HG02852 (cell line): Measurements from ENCODE around the gene GCNT3.

Experiments used
- ATAC-seq: cut with Tn5 transposase; IDR thresholded peaks from one replicate; pipeline ENCODE4 v1.9.1; 2021; ENCODE audit warnings: mild to moderate bottlenecking, moderate library complexity; ENCODE audit not compliant: unreplicated experiment

GCNT3 gene

GRCh38 chr15:59611276-59612260, at the start of gene GCNT3:
GCNT3 (plus strand) TSS chr15:59611783; CDS start chr15:59618239, 6,456 bp downstream.
- ATAC-seq: no peak

- ATAC-seq: no peak
Observed at GRCh38 chr15:59562448-59563186, 49.0 kb upstream of the GCNT3 start.

- ATAC-seq: no peak
Observed at GRCh38 chr15:59565299-59565698, 46.3 kb upstream of the GCNT3 start.

GRCh38 chr15:59567324-59567723, 44.3 kb upstream of the GCNT3 start:
- ATAC-seq: no peak

- no peak for ATAC-seq
Observed at GRCh38 chr15:59569477-59569876, 42.1 kb upstream of the GCNT3 start.

- no peak for ATAC-seq
Observed at GRCh38 chr15:59570315-59570714, 41.3 kb upstream of the GCNT3 start.

GRCh38 chr15:59571606-59572005, 40.0 kb upstream of the GCNT3 start:
- no peak for ATAC-seq

- no peak for ATAC-seq
Observed at GRCh38 chr15:59583088-59583487, 28.5 kb upstream of the GCNT3 start.

- ATAC-seq: no peak
Observed at GRCh38 chr15:59587085-59587826, 24.3 kb upstream of the GCNT3 start.

GRCh38 chr15:59590027-59590426, 21.6 kb upstream of the GCNT3 start:
- no peak for ATAC-seq

GRCh38 chr15:59591356-59591755, 20.2 kb upstream of the GCNT3 start:
- no peak for ATAC-seq

GRCh38 chr15:59594493-59594942, 17.1 kb upstream of the GCNT3 start:
- no peak for ATAC-seq

- no peak for ATAC-seq
Observed at GRCh38 chr15:59594991-59595390, 16.6 kb upstream of the GCNT3 start.

GRCh38 chr15:59595434-59595915, 16.1 kb upstream of the GCNT3 start:
- ATAC-seq: no peak

- no peak for ATAC-seq
Observed at GRCh38 chr15:59596640-59597039, 14.9 kb upstream of the GCNT3 start.

GRCh38 chr15:59598461-59598860, 13.1 kb upstream of the GCNT3 start:
- ATAC-seq: no peak

GRCh38 chr15:59605994-59606393, 5.6 kb upstream of the GCNT3 start:
- ATAC-seq: no peak

- no peak for ATAC-seq
Observed at GRCh38 chr15:59609730-59610712, 1.6 kb upstream of the GCNT3 start.

GRCh38 chr15:59614153-59614552, 2.6 kb downstream of the GCNT3 start:
- ATAC-seq: no peak

GRCh38 chr15:59615661-59616060, 4.1 kb downstream of the GCNT3 start:
- ATAC-seq: no peak
